ENCODE results near the gene MN1.

- TF ChIP-seq POLR2A (IDR thresholded peaks at IDR 0.05) (no peak), CTCF (IDR thresholded peaks at IDR 0.05) (no peak)
These were observed 8.0 kb downstream of the MN1 start for GRCh38 chr22:27793576-27793975.

All from vagina (tissue), 2 donors.